HepG2 (cell line): ENCODE measurements around the gene LAMA5. TPM values are rescaled to one million over a fixed set of nuclear protein-coding genes. Genes with fewer than 3 reads are reported as not detected.

Source experiments
- HOXA3 ChIP-seq: sonication (generic); formaldehyde crosslinking; IDR thresholded peaks from 2 replicates; pipeline ENCODE4 v1.5.0; 2020; ENCODE audit warnings: missing genetic modification reagents
- NFAT5 ChIP-seq: sonication (generic); formaldehyde crosslinking; IDR thresholded peaks from 2 replicates; pipeline ENCODE4 v1.4.0; 2020; ENCODE audit warnings: missing genetic modification reagents
- RBM22 ChIP-seq: fragments of 200-400 bp; formaldehyde crosslinking; optimal IDR thresholded peaks from 2 replicates; pipeline ENCODE3; 2017; ENCODE audit warnings: mild to moderate bottlenecking, low read length, moderate library complexity
- SRSF4 ChIP-seq: fragments of 200-400 bp; formaldehyde crosslinking; IDR thresholded peaks from one replicate; pipeline ENCODE4 v1.6.1; 2018; ENCODE audit warnings: mild to moderate bottlenecking, low read depth, low read length, moderate library complexity; ENCODE audit not compliant: poor library complexity, severe bottlenecking
- TFDP1 ChIP-seq: IDR thresholded peaks from 2 replicates; pipeline ENCODE4 v1.6.1; 2016; ENCODE audit warnings: missing compliant biosample characterization, missing genetic modification reagents, borderline replicate concordance
- ZNF598 ChIP-seq: sonication (generic); formaldehyde crosslinking; IDR thresholded peaks from 2 replicates; pipeline ENCODE4 v1.5.1; 2020; ENCODE audit warnings: mild to moderate bottlenecking, missing genetic modification reagents, borderline replicate concordance
- ZNF776 ChIP-seq: sonication (generic); formaldehyde crosslinking; IDR thresholded peaks from 2 replicates; pipeline ENCODE4 v1.4.0; 2020; ENCODE audit warnings: mild to moderate bottlenecking, missing genetic modification reagents
- ZSCAN12 ChIP-seq: sonication (generic); formaldehyde crosslinking; IDR thresholded peaks from 2 replicates; pipeline ENCODE4 v1.9.0; 2021; ENCODE audit warnings: mild to moderate bottlenecking, missing genetic modification reagents
- polyA plus RNA-seq, 8 experiments: library from polyadenylated mRNA; depleted of rRNA in 3 of 8; stranded (reverse) in 7 of 8; unstranded in 1 of 8; fragments of >200 nt; fragmentation: Illumina TruSeq in 4 of 8; extraction: Trizol in 4 of 8; gene quantifications; 2 replicates each; pipeline versions ENCODE4 v1.2.1 to v1.2.3, GENCODE V29; 2011 to 2016; ENCODE audit warnings: low read depth in 4 of 8, missing spikeins in 1 of 8, mixed read lengths in 1 of 8; ENCODE audit not compliant: insufficient read depth in 1 of 8
- total RNA-seq, 5 experiments: library from RNA; depleted of rRNA; stranded (reverse); fragments of >200 nt; fragmentation: Illumina TruSeq; extraction: Trizol; gene quantifications; 2 replicates each; pipeline ENCODE4 v1.2.3, GENCODE V29; 2016; ENCODE audit warnings: low read depth in 1 of 5
- TF ChIP-seq, protein P1 (sequence below): sonication (generic); formaldehyde crosslinking; conservative IDR thresholded peaks from 2 replicates; pipeline ENCODE4 v1.8.0; 2022; ENCODE audit warnings: missing genetic modification reagents

LAMA5 gene
- total and polyA plus RNA-seq, 2 of the 13 experiments (the other 11 are each of a cell fraction or from before 2014, with no cell fraction given), result 21.0 to 44.7 TPM

DNA sequence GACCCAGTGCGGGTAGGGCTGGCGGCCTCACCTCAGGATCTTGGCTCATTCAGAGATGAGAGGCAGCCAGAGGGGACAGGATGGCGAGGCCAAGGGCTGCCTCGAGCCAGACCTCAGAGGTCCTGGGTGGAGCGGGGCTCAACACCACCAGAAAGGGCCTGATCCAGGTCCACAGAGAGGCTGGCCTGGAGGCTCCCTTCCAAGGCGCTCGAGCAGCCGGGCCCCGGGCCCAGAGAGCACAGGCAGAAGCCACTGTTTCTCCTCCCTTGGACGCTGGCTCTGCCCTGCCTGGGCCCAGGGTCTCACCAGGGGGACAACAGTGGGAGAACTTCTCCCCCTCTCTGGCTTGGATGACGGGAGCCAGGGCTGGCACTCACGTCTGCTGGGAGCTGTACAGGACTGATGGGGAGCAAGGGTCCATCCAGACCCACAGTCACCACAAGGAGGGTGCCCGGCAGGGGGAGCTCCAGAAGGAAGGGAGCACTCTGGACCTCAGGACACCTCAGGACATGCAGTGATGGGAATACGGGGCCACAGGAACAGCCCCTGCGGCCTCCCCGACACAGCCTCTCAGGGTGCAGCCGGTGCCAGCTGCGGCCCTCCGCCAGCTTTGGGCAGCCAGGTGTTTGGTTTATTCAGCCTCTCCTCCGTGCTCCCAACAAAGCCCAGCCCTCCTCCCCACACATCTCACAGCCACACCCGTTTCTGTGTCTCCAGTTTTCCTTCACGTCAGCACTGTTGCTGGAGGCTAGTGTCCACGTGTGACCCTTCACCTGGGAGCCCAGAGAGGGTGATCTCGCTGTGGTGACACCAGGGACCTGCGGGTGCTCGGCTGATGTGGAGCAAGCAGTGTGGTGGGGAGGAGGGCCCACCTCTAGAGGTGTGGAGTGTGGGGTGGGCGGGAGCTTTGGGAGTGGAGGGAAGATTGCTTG lies 28.5 kb upstream of the LAMA5 start (continued):
- TF ChIP-seq, protein P1, sequence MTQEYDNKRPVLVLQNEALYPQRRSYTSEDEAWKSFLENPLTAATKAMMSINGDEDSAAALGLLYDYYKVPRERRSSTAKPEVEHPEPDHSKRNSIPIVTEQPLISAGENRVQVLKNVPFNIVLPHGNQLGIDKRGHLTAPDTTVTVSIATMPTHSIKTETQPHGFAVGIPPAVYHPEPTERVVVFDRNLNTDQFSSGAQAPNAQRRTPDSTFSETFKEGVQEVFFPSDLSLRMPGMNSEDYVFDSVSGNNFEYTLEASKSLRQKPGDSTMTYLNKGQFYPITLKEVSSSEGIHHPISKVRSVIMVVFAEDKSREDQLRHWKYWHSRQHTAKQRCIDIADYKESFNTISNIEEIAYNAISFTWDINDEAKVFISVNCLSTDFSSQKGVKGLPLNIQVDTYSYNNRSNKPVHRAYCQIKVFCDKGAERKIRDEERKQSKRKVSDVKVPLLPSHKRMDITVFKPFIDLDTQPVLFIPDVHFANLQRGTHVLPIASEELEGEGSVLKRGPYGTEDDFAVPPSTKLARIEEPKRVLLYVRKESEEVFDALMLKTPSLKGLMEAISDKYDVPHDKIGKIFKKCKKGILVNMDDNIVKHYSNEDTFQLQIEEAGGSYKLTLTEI (CRISPR knock-in tag), result no peak
- no peak for TF ChIP-seq HOXA3 (CRISPR knock-in tag)
- no peak for TF ChIP-seq ZSCAN12 (CRISPR knock-in tag)
- TF ChIP-seq ZNF776 (CRISPR knock-in tag), result peak; percentile 83
- TF ChIP-seq RBM22, result peak; percentile 17
- no peak for TF ChIP-seq NFAT5 (CRISPR knock-in tag)
- no peak for TF ChIP-seq SRSF4
- TF ChIP-seq TFDP1, result no peak
- no peak for TF ChIP-seq ZNF598 (CRISPR knock-in tag)
